ACHN (cell line): Measurements from ENCODE around the gene IFITM2.
"Not testable (repeated sequence)": the region's sequence is repeated elsewhere in the genome, so short reads cannot be mapped to it uniquely, and the experiment has no call there.

Experiments
- DNase-seq: peaks from one replicate; pipeline ENCODE4 v3.0.0-alpha.2; 2015
- in situ Hi-C: cut with HindIII; loops from 2 replicates; pipeline ENCODE4 v1.10.0; 2017; ENCODE audit warnings: low sequenced_read_pairs, low pct_ligation_motif_present, low pct_unique_long_range_greater_than_20kb

Gene IFITM2

DNA sequence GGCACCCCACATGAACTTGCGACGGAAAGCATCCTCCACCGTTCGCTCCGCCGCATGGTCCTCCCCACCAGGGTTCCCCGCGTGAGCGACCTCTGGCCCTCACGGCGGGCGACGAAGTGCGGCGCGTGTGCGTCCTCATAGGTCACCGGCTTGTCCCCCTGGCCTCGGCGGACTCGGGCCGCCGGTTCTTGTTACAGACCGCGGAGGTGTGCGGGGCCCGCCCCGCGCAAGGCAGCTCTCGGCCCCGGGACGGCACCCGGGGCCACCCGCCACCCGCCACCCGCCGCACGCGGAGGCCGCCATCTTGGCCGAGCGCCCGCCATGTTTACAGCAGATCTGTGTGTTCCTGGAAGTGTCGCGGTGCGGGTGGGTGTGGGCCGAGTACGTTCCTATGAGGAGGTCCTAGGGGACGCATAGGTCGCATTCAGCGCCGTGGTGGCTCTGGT, 3.5 kb upstream of the IFITM2 start:
- DNase-seq, result no peak
- in situ Hi-C loops, result no loop called here

- peak; percentile 57 for DNase-seq
- in situ Hi-C loops, result no loop called here
Observed at GRCh38 chr11:304915-305843, 2.4 kb upstream of the IFITM2 start.

- in situ Hi-C loops, result no loop called here
- no peak for DNase-seq
Observed at GRCh38 chr11:305844-306211, 1.8 kb upstream of the IFITM2 start.

- in situ Hi-C loops, result no loop called here
- no peak for DNase-seq
Observed at GRCh38 chr11:306645-307371, 808 bp upstream of the IFITM2 start.

DNA sequence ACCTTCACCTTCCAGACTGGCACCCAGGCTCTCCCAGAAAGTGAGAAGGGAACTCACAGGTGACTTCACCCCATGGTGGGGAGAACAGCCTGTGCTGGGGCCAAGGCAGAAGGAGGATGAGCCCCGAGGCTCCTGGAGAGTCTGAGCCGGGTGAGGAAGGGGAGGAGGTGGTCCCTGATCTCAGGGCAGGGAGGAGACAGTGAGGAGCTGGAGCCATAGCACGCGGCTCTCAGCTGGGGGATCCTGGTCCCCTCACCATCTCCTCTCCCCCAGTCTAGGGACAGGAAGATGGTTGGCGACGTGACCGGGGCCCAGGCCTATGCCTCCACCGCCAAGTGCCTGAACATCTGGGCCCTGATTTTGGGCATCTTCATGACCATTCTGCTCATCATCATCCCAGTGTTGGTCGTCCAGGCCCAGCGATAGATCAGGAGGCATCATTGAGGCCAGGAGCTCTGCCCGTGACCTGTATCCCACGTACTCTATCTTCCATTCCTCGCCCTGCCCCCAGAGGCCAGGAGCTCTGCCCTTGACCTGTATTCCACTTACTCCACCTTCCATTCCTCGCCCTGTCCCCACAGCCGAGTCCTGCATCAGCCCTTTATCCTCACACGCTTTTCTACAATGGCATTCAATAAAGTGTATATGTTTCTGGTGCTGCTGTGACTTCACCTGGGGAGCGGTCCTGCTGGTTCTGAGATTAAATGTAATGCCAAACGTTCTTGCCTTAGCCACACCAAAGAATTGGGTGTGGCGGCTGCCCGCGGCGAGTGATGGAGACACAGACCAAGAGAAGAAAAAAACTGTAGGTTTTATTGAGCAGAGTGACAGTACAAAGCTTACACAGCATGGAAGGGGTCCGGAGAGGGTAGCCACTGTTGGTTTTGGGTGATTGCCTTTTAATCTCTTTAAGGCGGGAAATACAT, 1.4 kb downstream of the IFITM2 start:
- in situ Hi-C loops, DNase-seq: not testable (repeated sequence)

DNA sequence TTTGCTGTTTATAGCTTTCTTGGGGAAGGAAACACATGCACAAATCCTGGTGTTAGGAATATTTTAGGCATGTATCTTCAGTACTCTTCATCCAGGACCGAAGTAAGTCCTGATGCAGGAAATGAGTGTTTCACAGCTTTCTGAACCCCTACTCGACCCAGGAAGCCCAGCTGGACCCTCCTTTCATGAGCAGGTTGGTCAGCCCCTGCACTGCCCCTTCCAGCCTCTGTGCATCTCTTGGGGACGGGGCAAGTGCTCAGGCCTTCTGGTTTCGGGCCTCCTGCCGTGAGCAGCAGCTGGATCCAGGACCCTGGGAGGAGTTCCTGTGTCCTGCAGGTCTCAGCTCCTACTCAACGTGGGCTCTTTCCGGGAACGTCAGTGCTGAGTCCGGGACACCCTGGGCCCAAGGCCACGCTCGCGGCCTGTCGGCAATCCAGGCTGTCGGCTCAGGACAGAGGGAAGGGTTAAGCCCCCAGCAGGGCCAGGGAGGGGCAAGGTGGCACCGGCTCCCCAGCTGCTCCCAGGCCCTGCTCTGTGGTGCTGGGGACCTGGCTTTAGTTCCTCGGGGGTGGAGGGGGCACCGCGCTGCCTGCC, 2.5 kb downstream of the IFITM2 start:
- in situ Hi-C loops, result not testable (repeated sequence)
- DNase-seq, result peak; percentile 8

DNA sequence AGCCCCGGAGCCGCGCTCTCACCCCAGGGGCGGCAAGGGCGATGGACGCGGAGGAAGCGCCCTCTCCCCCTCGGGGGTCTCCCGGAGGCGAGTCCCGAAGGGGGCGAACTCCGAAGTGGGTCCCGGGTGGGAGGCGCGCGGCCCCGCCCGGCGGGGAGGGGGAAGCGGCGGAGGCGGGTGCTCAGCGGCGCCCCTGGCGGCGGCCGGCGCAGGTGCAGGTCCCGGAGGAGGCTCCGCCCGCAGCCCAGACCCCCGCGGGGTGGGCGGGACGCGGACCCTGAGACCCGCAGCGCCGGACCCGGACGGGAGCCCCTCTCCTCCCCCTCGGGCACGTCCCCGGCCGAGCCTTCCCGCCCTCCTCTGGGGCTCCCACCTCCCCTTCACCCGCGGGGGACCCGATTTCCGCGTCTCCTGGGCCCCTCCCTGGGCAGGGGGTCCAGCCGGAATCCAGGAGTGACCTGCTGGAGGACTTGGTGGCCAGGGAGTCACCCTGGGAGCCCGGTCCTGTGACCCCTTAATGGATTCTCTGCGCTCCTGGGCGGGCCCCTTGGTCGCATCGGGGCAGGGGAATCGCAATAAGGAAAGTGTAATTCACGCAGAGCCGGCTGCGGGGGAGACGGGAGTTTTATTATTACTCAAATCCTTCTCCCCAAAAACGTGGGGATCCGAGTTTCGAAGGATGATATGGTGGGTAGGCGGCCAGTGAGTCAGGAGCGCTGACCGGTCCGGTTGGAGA, 3.6 kb downstream of the IFITM2 start:
- in situ Hi-C loops, DNase-seq: not testable (repeated sequence)

GRCh38 chr11:312092-312816, 4.6 kb downstream of the IFITM2 start:
- in situ Hi-C loops, result no loop called here
- no peak for DNase-seq

GRCh38 chr11:313304-313786, 5.7 kb downstream of the IFITM2 start:
- DNase-seq, result no peak
- in situ Hi-C loops, result no loop called here

- DNase-seq, result no peak
- in situ Hi-C loops, result no loop called here
Observed at GRCh38 chr11:313787-314553, 6.4 kb downstream of the IFITM2 start, which contains the start of gene IFITM1. Gene IFITM1 (plus strand): TSS chr11:314040. CDS start chr11:314171, 131 bp downstream.

DNA sequence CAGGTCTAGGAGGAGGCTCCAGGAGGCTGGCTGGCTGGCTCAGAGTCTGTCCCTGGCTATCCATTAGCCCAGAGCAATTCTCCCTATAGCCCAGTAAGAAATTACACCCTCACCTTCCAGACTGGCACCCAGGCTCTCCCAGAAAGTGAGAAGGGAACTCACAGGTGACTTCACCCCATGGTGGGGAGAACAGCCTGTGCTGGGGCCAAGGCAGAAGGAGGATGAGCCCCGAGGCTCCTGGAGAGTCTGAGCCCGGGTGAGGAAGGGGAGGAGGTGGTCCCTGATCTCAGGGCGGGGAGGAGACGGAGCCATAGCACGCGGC, 6.9 kb downstream of the IFITM2 start:
- in situ Hi-C loops, DNase-seq: not testable (repeated sequence)

DNA sequence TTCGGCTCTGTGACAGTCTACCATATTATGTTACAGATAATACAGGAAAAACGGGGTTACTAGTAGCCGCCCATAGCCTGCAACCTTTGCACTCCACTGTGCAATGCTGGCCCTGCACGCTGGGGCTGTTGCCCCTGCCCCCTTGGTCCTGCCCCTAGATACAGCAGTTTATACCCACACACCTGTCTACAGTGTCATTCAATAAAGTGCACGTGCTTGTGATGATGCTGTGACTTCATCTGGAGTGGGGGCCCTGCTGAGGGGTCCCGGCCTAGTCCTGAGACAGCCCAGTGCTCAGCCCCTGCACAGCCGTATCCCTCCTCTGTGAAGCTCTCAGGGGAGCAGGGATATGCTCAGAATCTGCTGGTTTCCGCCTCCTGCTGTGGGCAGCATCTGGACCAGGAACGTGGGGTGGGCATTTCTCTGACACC, 7.5 kb downstream of the IFITM2 start:
- in situ Hi-C loops, result no loop called here
- DNase-seq, result no peak

DNA sequence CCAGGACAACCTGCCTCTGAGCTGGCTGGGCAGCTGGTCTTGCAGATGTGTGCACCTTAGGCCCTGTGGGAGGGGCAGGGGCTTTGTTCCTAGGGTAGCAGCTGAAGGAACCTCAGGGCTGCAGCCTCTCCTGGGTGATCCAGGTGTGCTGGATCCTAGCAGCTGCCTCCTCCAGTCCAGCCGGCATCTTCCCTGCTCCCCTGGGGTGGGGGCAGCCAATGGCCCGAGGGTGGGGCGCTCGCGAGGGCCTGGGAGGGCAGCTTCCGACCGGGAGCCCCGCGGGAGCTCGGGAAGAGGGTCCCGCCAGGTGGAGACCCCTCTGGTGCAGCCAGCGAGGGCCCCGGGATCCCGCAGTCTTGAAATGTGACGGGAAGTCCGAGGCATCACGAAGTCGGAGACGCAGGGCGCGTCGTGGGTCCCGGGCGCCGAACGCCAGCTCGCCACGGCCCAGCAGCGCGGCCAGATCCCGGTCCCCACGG, 7.9 kb downstream of the IFITM2 start:
- DNase-seq, result no peak
- in situ Hi-C loops, result no loop called here

GRCh38 chr11:316031-316701, 8.6 kb downstream of the IFITM2 start:
- DNase-seq, result no peak
- in situ Hi-C loops, result no loop called here

DNA sequence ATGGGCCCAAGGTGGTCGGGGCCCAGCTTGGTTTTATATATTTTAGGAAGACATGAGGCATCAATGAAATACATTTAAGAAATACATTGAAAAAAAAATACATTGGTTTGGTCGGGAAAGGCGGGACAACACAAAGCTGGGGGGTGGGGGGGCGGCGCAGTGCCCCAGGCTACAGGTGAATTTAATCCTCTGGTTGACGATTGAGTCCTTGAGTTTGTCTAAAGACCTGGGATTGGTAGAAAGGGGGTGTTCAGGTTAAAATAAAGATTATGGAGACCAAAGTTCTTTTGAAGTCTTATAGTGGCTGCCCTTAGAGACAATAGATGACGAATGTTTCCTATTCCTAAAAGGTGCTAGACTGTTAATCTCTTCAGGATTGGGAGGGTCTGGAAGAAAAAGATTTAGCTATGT, 9.3 kb downstream of the IFITM2 start:
- in situ Hi-C loops, result no loop called here
- DNase-seq, result no peak
